SJCRH30 (cell line): ENCODE results near the gene PAWR. TPM values are rescaled to one million over a fixed set of nuclear protein-coding genes. Genes with fewer than 3 reads are reported as not detected.
"Not testable (repeated sequence)": the region's sequence is repeated elsewhere in the genome, so short reads cannot be mapped to it uniquely, and the experiment has no call there.

Experiments
- DNase-seq, 2 experiments: peaks; one replicate each; pipeline ENCODE4 v3.0.0-alpha.2; 2015 to 2020
- H3K27ac ChIP-seq: fragments of 250-450 bp; sonication (Bioruptor Pico); 2 replicates; pipeline ENCODE4 v1.5.1; 2020; ENCODE audit warnings: mild to moderate bottlenecking, moderate library complexity
- H3K27me3 ChIP-seq: fragments of 250-450 bp; sonication (Bioruptor Pico); 2 replicates; pipeline ENCODE4 v1.5.1; 2020; ENCODE audit warnings: mild to moderate bottlenecking, moderate library complexity
- H3K36me3 ChIP-seq: fragments of 250-450 bp; sonication (Bioruptor Pico); 2 replicates; pipeline ENCODE4 v1.5.1; 2020; ENCODE audit warnings: mild to moderate bottlenecking, moderate library complexity
- H3K4me1 ChIP-seq: fragments of 250-450 bp; sonication (Bioruptor Pico); 2 replicates; pipeline ENCODE4 v1.5.1; 2020; ENCODE audit warnings: mild to moderate bottlenecking, moderate library complexity
- H3K4me3 ChIP-seq: fragments of 250-450 bp; sonication (Bioruptor Pico); 2 replicates; pipeline ENCODE4 v1.5.1; 2020; ENCODE audit warnings: mild to moderate bottlenecking, moderate library complexity
- H3K9me3 ChIP-seq: fragments of 250-450 bp; sonication (Bioruptor Pico); replicated peaks from 2 replicates; pipeline ENCODE4 v1.5.1; 2020; ENCODE audit warnings: mild to moderate bottlenecking, moderate library complexity
- total RNA-seq: library from RNA; depleted of rRNA; stranded (reverse); fragments of >200 nt; shearing (Covaris generic); gene quantifications from 2 replicates; pipeline ENCODE4 v1.2.3, GENCODE V29; 2014

Gene PAWR
- total RNA-seq, 1 experiment from 2014 or later: 24.9 TPM

- not testable (repeated sequence) for H3K27ac ChIP-seq, H3K4me1 ChIP-seq, DNase-seq
Observed at GRCh38 chr12:79646843-79647242, 43.9 kb downstream of the PAWR start.

GRCh38 chr12:79645235-79645630 lies 45.5 kb downstream of the PAWR start:
- H3K4me1 ChIP-seq: no peaks in the 10 kb centered on the region
- H3K9me3 ChIP-seq: no peaks in the 10 kb centered on the region
- no peaks in the 10 kb centered on the region; the same call in 1 of the 2 replicates for H3K36me3 ChIP-seq
- H3K4me3 ChIP-seq: no peak overlapping the region
- no peak overlapping the region for H3K27ac ChIP-seq
- H3K27me3 ChIP-seq: no peaks in the 10 kb centered on the region
- no peak for DNase-seq

More at GRCh38 chr12:79646843-79647242, 43.9 kb downstream of the PAWR start:
- H3K27me3 ChIP-seq, H3K4me3 ChIP-seq, H3K36me3 ChIP-seq, H3K9me3 ChIP-seq: not testable (repeated sequence)

GRCh38 chr12:79644274-79645234 lies 46.2 kb downstream of the PAWR start:
- H3K9me3 ChIP-seq: no peaks in the 10 kb centered on the region
- no peaks in the 10 kb centered on the region for H3K27me3 ChIP-seq
- no peaks in the 10 kb centered on the region; the same call in 1 of the 2 replicates for H3K36me3 ChIP-seq
- no peaks in the 10 kb centered on the region for H3K4me1 ChIP-seq
- H3K4me3 ChIP-seq: no peak overlapping the region
- H3K27ac ChIP-seq: no peak overlapping the region
- DNase-seq: no peak

DNA sequence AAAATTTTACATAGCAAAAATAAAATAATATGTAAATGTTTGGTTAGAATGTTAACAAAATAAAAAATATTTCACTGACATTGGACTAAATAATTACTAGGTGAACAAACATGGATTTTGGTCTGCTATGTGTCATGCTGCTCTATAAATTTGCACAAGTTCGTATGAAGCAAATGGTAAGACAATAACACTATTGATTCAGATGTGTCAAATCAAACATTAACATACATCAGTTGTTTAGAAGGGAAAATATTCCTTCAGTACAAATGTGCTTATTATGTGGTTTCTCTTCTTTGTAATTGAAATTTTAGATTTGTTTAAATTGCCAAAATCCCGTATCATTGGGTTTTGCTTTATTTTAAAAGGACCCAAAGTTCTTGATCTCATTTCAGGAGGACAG lies 46.9 kb downstream of the PAWR start:
- H3K4me3 ChIP-seq: no peak overlapping the region
- H3K36me3 ChIP-seq: no peaks in the 10 kb centered on the region; the same call in 1 of the 2 replicates
- no peaks in the 10 kb centered on the region for H3K27me3 ChIP-seq
- H3K9me3 ChIP-seq: no peaks in the 10 kb centered on the region
- DNase-seq: no peak
- H3K27ac ChIP-seq: no peak overlapping the region
- H3K4me1 ChIP-seq: no peaks in the 10 kb centered on the region

DNA sequence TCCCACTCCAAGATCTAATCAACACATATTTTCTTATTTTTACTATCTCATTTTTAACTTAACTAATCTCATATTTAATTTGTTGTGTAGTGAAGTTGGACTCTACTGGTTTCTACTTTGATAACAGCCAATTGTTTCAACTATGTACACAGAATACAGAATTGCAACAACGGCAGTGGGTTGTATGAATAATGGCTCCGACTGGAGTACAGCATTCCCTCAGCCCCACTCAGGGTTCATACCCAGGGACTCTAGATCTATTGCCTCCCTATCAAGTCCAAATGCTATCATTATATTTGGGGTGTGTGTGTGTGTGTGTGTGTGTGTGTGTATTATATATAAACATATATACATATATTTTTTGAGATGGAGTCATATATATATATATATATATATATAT lies 52.3 kb downstream of the PAWR start:
- no peak overlapping the region for H3K4me3 ChIP-seq
- no peaks in the 10 kb centered on the region for H3K27me3 ChIP-seq
- no peaks in the 10 kb centered on the region for H3K36me3 ChIP-seq
- H3K4me1 ChIP-seq: no peaks in the 10 kb centered on the region
- H3K27ac ChIP-seq: no peak overlapping the region
- no peak for DNase-seq
- no peaks in the 10 kb centered on the region for H3K9me3 ChIP-seq

GRCh38 chr12:79637093-79637492 lies 53.7 kb downstream of the PAWR start:
- DNase-seq: no peak
- no peaks in the 10 kb centered on the region for H3K36me3 ChIP-seq
- no peak overlapping the region for H3K27ac ChIP-seq
- H3K9me3 ChIP-seq: no peaks in the 10 kb centered on the region
- no peaks in the 10 kb centered on the region for H3K4me1 ChIP-seq
- no peak overlapping the region for H3K4me3 ChIP-seq
- no peaks in the 10 kb centered on the region for H3K27me3 ChIP-seq

- no peaks in the 10 kb centered on the region for H3K9me3 ChIP-seq
- H3K4me3 ChIP-seq: no peak overlapping the region
- no peak overlapping the region for H3K27ac ChIP-seq
- H3K36me3 ChIP-seq: no peaks in the 10 kb centered on the region
- no peak for DNase-seq
- H3K4me1 ChIP-seq: no peaks in the 10 kb centered on the region
- H3K27me3 ChIP-seq: no peaks in the 10 kb centered on the region
Observed at GRCh38 chr12:79635676-79636075, 55.1 kb downstream of the PAWR start.

- no peak overlapping the region for H3K27ac ChIP-seq
- no peaks in the 10 kb centered on the region for H3K9me3 ChIP-seq
- no peaks in the 10 kb centered on the region for H3K4me1 ChIP-seq
- H3K36me3 ChIP-seq: no peaks in the 10 kb centered on the region
- no peak overlapping the region for H3K4me3 ChIP-seq
- H3K27me3 ChIP-seq: no peaks in the 10 kb centered on the region
- no peak for DNase-seq
Observed at GRCh38 chr12:79634957-79635471, 55.8 kb downstream of the PAWR start.

- no peaks in the 10 kb centered on the region; the same call in 1 of the 2 replicates for H3K9me3 ChIP-seq
Observed at GRCh38 chr12:79629561-79629960, 61.2 kb downstream of the PAWR start.

DNA sequence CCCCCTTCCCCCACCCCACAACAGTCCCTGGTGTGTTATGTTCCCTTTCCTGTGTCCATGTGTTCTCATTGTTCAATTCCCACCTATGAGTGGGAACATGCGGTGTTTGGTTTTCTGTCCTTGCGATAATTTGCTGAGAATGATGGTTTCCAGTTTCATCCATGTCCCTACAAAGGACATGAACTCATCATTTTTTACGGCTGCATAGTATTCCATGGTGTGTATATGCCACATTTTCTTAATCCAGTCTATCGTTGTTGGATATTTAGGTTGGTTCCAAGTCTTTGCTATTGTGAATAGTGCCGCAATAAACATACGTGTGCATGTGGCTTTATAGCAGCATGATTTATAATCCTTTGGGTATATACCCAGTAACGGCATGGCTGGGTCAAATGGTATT lies 64.0 kb downstream of the PAWR start:
- H3K27me3 ChIP-seq, H3K4me1 ChIP-seq, H3K27ac ChIP-seq, DNase-seq, H3K9me3 ChIP-seq, H3K36me3 ChIP-seq, H3K4me3 ChIP-seq: not testable (repeated sequence)

More at GRCh38 chr12:79629561-79629960, 61.2 kb downstream of the PAWR start:
- no peaks in the 10 kb centered on the region for H3K36me3 ChIP-seq
- DNase-seq: no peak
- no peaks in the 10 kb centered on the region for H3K4me1 ChIP-seq
- no peaks in the 10 kb centered on the region for H3K27me3 ChIP-seq
- no peak overlapping the region for H3K4me3 ChIP-seq
- no peak overlapping the region for H3K27ac ChIP-seq

DNA sequence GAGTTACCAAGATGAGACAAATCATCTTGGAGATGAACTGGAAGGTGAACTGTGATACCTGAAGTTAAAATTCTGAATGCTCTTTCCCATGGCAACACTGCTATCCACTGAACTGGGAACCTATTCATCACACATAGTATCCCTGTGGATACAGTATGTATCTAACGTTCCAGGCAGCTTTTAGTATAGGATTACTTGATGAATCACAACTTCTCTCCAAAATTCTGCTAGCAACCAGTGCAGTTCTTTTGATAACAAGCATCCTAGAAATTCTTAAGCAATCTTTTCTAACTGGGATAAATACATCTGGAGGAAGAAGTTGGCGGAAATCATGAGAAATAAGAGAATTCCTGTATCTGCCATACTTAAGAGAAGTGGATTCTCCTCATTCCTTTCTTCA lies 66.4 kb downstream of the PAWR start:
- H3K4me3 ChIP-seq: no peak overlapping the region
- H3K36me3 ChIP-seq: peaks cover 4% of the 10 kb centered on the region
- no peak for DNase-seq
- H3K27ac ChIP-seq: no peak overlapping the region
- no peaks in the 10 kb centered on the region for H3K27me3 ChIP-seq
- no peaks in the 10 kb centered on the region for H3K4me1 ChIP-seq
- H3K9me3 ChIP-seq: no peaks in the 10 kb centered on the region; the same call in 1 of the 2 replicates

- Histone ChIP-seq H3K4me3 (no peak overlapping the region), H3K27me3 (no peaks in the 10 kb centered on the region), H3K4me1 (no peaks in the 10 kb centered on the region), H3K36me3 (peaks cover 8% of the 10 kb centered on the region), H3K9me3 (no peaks in the 10 kb centered on the region), H3K27ac (no peak overlapping the region)
- no peak for DNase-seq
Observed at GRCh38 chr12:79619872-79620562, 70.7 kb downstream of the PAWR start.

DNA sequence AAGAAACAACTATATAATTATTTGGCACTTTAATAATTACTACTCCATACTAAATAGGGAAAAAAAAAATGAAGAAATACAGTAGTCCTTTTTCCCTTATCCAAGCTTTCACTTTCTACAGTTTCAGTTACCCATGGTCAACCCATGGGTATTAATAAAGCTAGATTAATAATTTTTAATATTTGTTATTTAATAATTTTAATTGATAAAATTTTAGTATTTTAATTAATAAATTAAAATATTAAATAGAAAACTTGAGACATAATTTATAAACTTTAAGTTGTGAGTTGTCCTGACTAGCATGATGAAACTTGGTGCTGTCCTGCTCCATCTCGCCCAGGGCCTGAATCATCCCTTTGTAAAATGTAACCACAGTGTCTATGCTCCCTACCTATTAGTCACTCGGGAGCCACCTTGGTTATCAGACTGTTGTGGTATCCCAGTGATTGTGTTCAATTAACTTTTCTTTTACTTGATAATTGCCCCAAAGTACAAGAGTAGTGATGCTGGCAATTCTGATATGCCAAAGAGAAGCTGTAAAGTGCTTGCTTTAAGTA lies 71.8 kb downstream of the PAWR start:
- no peak overlapping the region for H3K27ac ChIP-seq
- no peaks in the 10 kb centered on the region for H3K4me1 ChIP-seq
- no peak overlapping the region for H3K4me3 ChIP-seq
- H3K36me3 ChIP-seq: peaks cover 8% of the 10 kb centered on the region
- no peaks in the 10 kb centered on the region for H3K27me3 ChIP-seq
- H3K9me3 ChIP-seq: no peaks in the 10 kb centered on the region
- no peak for DNase-seq

- Histone ChIP-seq H3K4me1 (no peaks in the 10 kb centered on the region), H3K27ac (no peak overlapping the region), H3K36me3 (peaks cover 8% of the 10 kb centered on the region; the same call in 1 of the 2 replicates), H3K4me3 (no peak overlapping the region), H3K9me3 (no peaks in the 10 kb centered on the region), H3K27me3 (no peaks in the 10 kb centered on the region)
- DNase-seq: no peak
Observed at GRCh38 chr12:79617696-79618095, 73.1 kb downstream of the PAWR start.
